HEK293 (cell line): ENCODE data around the gene C1QTNF1.

Experiments
- CTCF ChIP-seq: fragments of 450-650 bp; formaldehyde crosslinking; IDR thresholded peaks from 2 replicates; pipeline ENCODE4 v1.5.1; 2016; ENCODE audit warnings: missing biosample characterization, missing genetic modification characterization
- GLI2 ChIP-seq: fragments of 450-650 bp; formaldehyde crosslinking; IDR thresholded peaks from 2 replicates; pipeline ENCODE4; 2017; ENCODE audit warnings: missing biosample characterization, missing genetic modification characterization, low read depth, borderline replicate concordance
- PATZ1 ChIP-seq: fragments of 450-650 bp; formaldehyde crosslinking; IDR thresholded peaks from 2 replicates; pipeline ENCODE4 v1.5.1; 2016; ENCODE audit warnings: missing biosample characterization, missing genetic modification characterization
- ZNF155 ChIP-seq: fragments of 450-650 bp; formaldehyde crosslinking; IDR thresholded peaks from 2 replicates; pipeline ENCODE4 v1.5.1; 2016; ENCODE audit warnings: missing biosample characterization, missing genetic modification characterization
- ZNF530 ChIP-seq: fragments of 450-650 bp; formaldehyde crosslinking; IDR thresholded peaks from 2 replicates; pipeline ENCODE4 v1.5.1; 2016; ENCODE audit warnings: low read depth, missing biosample characterization, missing genetic modification characterization
- ZNF549 ChIP-seq: fragments of 450-650 bp; IDR thresholded peaks from 2 replicates; pipeline ENCODE4 v1.5.1; 2018; ENCODE audit warnings: missing biosample characterization, missing genetic modification characterization, mild to moderate bottlenecking, inconsistent platforms, moderate library complexity
- ZNF600 ChIP-seq: fragments of 450-650 bp; formaldehyde crosslinking; IDR thresholded peaks from 2 replicates; pipeline ENCODE4 v1.5.1; 2016; ENCODE audit warnings: missing biosample characterization, missing genetic modification characterization
- ZNF776 ChIP-seq: fragments of 450-650 bp; formaldehyde crosslinking; IDR thresholded peaks from 2 replicates; pipeline ENCODE4 v1.5.0; 2017; ENCODE audit warnings: missing biosample characterization, missing genetic modification characterization, borderline replicate concordance
- ZSCAN30 ChIP-seq: fragments of 450-650 bp; IDR thresholded peaks from 2 replicates; pipeline ENCODE4 v1.5.1; 2018; ENCODE audit warnings: missing biosample characterization, mild to moderate bottlenecking, missing genetic modification characterization, moderate library complexity
- ZXDB ChIP-seq: fragments of 450-650 bp; formaldehyde crosslinking; IDR thresholded peaks from 2 replicates; pipeline ENCODE4 v1.5.1; 2016; ENCODE audit warnings: missing biosample characterization, missing genetic modification characterization

GRCh38 chr17:79054200-79054960 is 30.4 kb downstream of the C1QTNF1 start:
- TF ChIP-seq GLI2 (tag by site-specific recombination) (no peak), CTCF (tag by site-specific recombination) (no peak), ZNF530 (tag by site-specific recombination) (no peak), ZXDB (tag by site-specific recombination) (no peak), ZNF155 (tag by site-specific recombination) (no peak), ZSCAN30 (tag by site-specific recombination) (no peak), ZNF600 (tag by site-specific recombination) (no peak), PATZ1 (tag by site-specific recombination) (no peak), ZNF549 (tag by site-specific recombination) (no peak), ZNF776 (tag by site-specific recombination) (no peak)
